ENCODE results near the gene PAN3.
"Not testable (repeated sequence)": the region's sequence is repeated elsewhere in the genome, so short reads cannot be mapped to it uniquely, and the experiment has no call there.

PAN3 gene

DNA sequence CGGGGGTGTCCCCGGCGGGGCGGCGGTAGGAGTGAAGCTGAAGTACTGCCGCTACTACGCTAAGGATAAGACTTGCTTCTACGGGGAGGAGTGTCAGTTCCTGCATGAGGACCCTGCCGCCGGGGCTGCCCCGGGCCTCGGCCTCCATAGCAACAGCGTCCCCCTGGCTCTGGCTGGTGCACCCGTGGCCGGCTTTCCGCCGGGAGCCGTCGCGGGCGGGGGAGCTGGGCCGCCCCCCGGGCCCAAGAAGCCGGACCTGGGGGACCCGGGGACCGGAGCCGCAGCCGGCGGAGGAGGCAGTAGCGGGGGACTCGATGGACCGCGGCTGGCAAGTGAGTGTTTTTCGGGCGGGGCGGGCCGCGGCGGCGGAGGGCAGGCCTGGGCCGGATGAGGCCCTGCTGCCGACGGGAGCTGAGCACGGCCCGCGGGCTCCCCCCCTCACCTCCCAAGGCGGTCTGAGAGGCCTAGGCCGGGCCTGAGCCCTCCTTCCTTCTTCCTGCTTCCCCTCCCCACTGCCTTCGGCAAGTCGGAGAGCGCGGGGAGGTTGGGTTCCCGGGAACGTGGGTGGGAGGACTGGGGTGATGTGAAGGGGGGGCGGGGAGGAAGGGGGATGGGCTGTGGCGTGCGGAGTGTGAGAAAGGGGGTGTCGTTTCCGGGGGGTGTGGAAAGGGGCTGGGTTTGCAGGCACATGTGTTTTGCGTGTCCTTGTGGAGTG is 568 bp downstream of the PAN3 start:
- peak; percentile 96 for DNase-seq

DNA sequence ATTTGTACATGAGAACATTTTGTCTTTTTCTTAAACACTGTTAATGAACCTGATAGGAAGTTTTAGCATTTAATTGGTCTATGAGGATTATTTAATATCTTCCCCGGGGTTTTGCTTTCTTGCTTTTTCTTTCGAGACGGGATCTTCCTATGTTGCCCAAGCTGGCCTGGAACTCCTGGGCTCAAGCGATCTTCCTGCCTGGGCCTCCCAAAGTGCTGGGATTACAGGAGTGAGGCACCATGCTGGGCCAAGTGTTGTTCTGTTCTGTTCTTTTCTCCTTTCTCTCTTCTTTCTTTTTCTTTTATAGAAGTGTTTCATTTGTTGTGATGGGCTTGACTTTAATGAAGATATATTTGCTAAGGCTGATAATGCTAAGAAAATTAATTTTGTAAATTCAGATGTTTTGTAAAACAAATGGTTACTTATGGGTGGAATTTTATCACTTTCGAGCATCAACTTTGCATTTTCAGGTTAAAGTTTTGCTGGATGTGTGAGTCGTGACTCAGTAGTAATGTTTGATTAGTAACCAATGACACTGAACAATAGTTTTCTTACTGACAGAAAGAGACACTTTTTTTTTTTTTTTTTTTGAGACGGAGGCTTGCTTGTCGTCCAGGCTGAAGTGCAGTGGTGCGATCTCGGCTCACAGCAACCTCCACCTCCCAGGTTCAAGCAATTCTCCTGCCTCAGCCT is 2.2 kb downstream of the PAN3 start:
- DNase-seq: no peak

DNA sequence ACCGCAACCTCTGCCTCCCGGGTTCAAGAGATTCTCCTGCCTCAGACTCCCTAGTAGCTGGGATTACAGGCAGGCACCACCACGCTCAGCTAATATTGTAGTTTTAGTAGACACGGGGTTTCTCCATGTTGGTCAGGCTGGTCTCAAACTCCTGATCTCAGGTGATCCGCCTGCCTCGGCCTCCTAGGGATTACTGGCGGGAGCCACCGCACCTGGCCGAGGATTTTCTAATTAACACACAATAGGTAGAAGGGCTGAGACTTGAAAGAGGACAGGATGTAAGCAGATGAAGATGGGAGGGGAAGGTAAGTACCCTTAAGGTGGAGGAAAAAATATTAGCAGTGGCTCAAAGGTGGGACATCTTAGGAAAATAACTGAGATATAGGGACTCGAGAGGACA is 3.2 kb downstream of the PAN3 start:
- DNase-seq: not testable (repeated sequence)

DNA sequence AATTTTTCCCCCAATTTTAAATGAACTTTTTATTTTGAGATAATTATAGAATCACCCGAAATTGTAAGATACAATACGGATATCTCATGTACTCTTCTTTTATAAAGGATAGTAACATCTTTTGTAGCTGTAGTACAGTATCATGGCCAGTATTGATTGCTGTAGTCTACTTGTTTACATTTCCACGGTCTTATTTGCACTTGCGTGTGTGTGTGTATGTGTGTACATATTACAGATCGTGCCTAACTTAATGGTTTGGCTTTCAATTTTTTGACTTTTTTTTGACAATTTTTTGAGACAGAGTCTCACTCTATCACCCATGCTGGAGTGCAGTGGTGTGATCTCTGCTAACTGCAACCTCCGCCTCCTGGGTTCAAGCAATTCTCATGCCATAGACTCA is 6.7 kb downstream of the PAN3 start:
- no peak for DNase-seq

DNA sequence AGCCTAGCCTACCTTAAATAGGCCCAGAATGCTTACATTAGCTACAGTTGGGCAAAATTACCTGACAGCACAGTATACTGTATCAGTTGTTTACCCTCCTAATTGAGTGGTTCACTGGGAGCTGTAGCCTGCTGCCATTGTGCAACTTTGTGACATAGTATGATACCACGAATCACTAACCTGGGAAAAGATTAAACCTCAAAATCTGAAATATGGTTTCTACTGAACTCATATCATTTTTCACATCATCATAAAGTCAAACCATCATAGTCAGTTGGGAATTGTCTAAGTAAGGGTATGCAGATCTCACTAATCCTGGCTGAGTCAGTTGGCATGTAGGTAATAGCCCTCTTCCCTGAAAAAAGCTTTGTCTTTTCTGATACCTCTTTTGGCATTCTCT is 9.2 kb downstream of the PAN3 start:
- no peak for DNase-seq

DNA sequence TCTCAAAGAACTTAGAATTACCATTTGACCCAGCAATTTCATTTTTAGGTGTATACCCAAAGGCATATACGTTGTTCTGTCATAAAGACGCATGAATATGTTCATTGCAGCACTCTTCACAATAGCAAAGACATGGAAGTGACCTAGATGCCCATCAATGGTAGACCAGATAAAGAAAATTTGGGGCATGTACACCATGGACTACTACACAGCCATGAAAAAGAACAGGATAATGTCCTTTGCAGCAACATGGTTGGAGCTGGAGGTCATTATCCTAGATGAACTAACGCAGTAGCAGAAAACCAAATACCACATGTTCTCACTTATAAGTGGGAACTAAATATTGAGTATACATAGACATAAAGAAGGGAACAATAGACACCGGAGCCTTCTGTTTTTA is 20.7 kb downstream of the PAN3 start:
- no peak for DNase-seq

DNA sequence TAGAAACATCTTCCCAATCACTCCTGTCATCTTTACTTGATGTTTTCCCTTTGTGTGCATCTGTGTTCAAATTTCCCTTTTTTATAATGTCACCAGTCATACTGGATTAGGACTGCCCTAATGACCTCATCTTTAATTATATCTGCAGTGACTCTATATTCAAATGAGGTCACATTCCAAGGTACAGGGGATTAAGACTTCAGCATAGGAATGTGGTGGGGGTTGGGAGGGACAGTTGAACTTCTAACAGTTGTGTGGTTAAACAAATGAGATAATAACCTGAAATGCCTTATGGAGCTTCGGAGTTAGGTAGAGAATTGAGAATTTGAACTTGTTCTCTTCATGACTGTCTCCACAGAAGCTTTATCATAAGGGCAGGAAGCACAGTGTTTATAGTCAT is 23.0 kb downstream of the PAN3 start:
- DNase-seq: no peak

DNA sequence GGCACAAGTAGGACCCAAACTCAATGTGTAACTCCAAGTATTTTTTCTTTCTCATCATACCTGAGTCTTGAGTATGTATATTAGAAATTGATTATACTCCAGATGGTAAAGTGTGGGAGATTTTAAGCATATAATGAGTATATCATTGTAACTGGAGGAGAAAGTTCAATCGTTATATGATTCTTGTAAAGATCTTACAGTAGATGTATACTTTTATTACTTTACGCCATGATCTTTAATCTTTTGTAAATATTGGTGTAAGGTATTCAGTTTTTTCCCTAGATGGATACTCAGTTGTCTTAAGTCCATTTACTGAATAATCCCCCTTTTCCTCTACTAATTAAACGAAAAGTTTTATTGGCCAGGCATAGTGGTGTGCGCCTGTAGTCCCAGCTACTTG is 25.2 kb downstream of the PAN3 start:
- no peak for DNase-seq

DNA sequence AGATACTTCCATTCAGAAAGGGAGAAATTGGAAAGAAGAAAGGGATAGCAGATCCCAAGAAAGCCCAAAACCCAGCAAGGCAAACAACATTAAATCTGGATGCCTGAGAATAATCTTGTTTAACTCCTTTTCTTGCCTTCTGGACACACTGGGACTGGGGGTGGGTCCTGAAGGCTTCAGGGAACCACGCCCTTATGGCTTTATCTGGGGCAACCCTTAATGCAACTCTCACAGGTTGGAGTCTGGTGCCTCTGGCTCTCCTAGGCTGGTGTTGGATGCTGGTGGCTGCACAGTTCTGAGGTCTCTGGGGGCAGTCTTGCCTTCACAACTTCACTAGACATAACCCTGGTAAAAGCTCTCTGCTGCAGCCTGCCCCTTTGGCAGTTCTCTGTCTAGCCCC is 27.9 kb downstream of the PAN3 start:
- DNase-seq: no peak

DNA sequence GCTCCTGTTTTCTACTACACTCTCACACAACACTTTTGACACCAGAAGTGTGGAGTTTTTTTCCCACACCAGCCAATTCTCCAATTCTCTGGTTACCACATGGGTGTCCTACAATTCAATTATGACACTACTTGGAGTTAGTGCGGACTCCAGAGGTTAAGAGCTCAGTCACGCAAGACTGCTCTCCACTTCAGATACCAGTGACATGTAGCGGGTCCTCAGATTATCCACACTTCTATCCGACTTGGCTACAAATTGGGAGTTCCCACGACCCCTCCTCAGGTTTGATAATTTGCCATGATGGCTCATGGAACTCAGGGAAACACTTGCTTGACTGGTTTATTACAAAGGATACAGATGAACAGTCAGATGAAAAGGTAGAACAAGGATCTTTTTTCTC is 32.9 kb downstream of the PAN3 start:
- DNase-seq: no peak

DNA sequence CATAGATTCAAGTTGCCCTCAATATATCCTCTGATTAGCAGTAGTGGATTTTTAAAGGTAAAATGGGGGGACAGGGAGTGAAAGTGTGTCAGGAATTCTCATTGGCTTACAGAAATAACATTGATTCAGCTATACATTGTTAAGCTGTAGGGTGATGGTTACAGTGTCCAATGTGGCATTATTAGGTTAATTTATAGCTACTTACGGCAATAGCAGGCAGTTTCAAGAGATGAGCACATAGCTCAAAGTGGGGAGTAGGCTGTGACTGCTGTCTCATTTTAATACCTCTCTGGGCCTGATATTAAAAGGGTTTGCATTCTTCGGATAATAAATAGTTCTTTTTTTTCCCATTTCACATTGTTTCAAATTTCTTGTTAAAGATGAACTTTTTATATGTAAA is 34.6 kb downstream of the PAN3 start:
- no peak for DNase-seq

DNA sequence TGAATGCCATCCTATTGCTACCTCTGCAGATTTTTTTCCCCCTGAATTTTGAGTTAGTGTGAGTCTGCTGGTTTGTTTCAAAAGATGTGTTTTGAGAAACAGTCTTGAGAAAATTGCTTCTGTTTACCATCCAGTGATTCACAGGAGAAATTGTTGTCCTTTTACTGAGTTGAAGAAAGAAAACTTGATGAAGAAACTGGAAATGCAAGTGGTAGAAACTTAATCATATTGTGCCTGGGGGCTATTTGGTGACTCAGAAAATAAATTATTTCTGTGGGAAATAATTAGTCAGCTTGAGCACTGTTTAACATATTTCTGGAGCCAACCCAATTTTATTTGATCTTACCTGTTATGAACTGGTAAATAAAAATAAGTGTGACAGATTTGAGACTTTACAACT is 35.4 kb downstream of the PAN3 start:
- DNase-seq: no peak

DNA sequence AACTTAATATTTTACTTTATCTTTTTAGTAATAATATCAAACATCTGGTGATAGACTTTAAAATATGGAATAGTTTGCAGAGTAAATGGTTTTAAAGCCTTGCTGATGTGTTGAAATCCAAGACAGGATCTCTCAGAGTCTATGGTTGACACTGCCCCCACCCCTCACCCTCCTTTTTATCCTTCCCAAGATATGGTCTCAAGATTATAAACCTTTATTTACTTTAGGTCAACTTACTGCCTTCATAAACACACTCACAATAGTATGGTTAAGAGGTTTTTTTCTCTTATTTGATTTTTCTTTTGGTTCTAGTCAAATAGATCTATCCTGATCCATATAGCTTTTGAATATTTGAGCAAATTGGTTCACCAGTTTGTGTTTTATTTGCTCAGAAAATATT is 39.0 kb downstream of the PAN3 start:
- DNase-seq: no peak

DNA sequence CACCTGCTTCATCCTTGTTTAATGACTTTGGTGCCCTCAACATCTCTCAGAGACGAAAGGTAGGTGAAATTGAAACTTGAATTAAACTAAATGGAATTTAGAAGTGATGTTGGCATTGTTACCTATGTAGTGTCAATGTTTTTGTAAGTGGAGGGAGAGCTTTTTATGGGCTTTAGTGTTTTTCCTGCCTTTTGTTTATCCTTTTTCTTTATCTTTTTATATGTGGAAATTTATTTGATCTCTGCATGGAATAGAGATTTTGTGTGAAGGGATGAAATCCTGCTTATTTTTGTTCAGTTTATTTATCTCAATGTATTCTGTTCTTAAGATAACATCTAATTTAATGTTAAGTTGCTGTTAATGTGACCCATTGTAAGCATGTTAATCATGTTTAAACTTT is 39.5 kb downstream of the PAN3 start:
- DNase-seq: no peak

DNA sequence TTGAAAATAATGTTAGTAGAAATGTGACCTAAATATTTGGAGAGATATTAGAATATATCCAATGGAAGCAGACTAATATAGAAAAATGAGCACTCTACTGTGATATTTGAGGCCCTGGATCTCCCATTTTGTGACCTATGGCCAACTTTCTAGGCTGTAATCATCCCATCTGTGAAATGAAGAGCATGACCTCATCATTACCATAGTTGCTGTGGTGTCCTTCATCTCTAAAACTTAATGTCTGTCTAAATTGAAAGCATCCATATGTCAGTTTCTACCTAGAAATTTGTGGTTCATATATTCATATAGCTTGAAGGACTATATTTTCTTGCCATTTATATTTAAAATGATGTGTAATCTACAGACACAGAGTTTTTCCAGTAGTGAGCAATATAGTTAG is 41.6 kb downstream of the PAN3 start:
- DNase-seq: no peak

DNA sequence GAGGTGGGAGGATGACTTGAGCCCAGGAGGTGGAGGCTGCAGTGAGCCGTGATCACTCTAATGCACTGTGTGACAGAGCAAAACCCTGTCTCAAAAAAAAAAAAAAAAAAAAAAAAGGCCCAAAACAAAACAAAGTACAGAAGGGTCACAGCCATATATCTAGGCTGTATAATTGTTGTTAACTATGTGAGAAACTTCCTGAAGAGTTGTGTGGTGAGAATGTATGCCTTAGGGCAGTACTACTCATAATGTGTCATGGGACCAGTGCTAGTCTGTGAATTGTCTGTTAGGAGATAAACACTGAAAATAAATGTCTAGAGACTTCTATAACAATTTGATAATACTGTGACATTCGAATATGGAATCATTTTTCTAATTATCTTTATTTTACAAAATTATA is 43.1 kb downstream of the PAN3 start:
- no peak for DNase-seq

DNA sequence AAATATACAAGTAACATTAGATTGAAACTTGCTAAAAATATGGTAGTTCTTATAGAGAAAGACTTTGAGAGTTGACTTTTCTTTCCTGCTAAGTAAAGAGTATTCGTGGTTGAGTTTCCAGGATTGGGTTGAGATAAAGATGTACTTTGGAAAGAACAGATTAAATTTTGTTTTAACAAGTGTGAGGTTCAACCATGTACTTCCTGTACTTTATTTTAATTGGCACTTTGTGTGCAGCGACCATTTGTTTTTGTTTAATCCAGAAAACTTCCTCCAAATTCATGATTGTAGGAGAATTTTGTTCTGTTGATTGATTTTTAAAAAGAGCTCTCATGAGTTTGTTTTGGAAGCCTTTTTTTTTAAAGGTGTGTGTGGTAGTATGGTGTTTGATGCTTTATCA is 46.9 kb downstream of the PAN3 start:
- no peak for DNase-seq

DNA sequence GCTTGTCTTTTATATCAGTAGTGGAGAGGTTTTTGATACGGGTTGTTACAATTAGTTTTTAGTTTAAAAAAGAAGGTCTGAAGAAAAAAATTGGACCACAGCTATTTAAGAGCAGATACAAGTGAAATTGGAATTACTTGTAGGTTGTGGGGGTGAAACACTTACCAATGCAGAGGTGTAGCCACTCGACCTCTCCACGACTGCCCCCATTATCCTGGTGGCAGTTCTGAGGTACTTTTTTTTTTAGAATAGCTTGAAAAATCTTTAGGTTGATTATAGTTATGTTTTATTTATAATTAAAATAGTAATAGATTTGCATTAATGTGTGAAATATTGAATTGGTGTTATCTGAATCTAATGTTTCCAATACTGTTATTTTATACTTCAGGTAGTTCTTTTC is 60.7 kb downstream of the PAN3 start:
- DNase-seq: no peak

DNA sequence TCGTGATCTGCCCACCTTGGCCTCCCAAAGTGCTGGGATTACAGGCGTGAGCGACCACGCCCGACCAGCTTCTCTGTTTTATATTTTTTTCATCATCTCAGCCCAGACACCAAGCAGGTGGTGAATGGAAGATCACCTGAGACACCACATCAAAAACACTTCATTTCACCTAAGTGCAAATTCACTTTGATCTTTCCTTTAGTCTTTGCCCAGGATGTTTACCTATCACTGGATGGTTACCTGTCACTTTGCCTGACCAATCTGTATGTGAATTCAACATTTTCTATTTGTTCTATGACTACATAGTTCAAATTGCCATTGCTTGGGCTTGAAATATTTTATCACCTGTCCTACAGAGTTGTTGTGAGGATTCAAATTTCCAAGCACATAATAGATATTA is 65.7 kb downstream of the PAN3 start:
- DNase-seq: no peak

DNA sequence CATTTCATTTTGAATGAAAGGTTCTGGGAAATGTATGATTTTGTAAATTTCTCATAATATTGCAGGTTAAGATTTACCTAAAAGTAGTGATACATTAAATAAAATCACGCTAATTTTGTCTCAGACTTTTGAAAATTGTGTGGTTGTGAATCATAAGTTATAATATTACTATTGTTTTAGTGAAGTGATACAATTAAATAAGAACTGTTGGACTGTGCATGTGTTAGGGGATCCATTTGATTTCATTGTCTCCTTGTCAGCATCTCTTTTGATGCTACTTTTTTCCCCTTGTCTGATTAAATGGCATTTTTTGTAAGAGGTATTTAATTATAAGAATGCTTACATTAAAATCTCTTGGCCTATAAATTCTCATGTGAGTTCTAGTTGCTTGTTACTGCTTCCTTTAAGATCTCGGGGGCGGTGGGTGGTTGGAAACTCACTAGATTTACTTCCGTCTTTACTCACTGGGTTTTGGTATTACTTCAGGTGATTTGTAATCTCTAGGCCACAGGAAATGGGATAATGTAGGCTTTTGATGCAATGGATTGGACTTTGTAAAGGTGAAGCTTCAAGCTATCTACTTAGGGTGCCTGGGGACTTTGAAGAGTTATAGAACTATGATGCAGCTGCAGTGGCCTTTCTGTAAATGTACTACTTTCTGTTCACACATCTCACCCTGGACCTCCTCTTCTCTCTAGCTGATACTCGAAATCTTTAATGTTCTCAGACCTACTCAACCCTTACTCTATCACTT is 66.5 kb downstream of the PAN3 start:
- DNase-seq: no peak

DNA sequence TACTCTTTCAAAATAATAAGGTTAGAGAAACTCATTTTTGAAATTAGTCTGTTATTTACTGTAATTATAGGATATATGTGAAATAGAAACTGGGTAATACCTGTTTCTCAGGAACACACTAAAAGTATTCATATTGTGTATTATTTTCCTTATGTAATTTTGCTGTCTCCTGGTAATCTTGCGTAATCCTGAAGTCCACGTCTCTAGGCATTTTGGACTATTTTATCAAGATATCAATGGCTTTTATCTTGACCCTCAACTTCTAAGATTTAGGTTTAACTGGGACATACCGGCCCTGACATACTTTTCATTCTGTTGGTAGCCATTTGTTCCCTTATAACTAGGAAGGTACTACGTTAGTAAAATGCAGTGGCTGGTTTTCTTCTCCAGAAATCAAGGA is 80.3 kb downstream of the PAN3 start:
- DNase-seq: no peak

DNA sequence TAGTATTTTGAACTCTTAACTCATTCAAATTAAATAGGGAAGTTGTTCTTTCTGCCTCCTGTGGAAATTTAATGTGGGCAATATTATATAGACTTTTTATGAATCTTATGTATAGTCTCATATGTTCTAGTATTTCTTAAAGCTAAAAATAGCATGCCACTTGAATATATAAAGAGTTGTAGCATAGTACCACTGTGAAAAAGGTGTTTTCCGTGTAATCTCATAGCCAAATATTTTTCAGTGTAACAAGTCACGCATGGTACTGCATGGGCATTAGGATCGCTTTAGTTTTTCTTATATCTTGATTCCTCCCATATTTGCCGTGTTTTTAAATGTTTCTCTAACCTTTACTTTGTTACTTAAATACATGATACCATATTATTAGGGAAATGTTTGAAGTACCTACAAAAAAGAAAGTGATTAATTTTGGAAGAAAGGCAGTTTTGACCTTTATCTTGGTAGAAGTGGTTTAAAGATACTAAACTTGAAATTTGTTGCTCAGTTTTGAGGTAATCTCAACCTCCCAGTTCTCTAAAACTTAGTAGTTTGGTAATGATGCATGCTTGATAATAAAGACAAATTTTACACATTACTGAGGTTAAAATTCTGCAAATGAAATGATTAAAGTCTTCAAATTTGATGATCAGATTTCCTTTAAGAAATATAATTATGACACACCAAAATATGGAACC is 81.2 kb downstream of the PAN3 start:
- DNase-seq: no peak

DNA sequence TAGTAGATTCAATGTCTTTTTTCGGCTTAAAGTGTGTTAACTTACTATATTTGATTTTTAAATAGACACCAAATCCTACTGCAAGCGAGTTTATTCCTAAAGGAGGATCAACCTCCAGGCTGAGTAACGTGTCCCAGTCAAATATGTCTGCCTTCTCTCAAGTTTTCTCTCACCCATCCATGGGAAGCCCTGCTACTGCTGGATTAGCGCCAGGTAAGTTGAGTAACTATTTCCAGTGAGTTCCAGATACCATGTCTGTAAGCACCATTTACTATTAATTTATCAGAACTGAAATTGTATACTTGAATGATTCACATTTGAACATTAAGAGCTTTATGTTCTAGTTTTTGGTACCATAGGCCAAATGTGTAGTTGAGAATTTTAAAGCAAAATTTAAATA is 81.8 kb downstream of the PAN3 start:
- DNase-seq: no peak

Data from right hindlimb (tissue), 1 donor.